Stimulated activated naive CD4-positive, alpha-beta T cell (primary cell): ENCODE results near the gene TENT5C.

Experiments
- DNase-seq, 6 experiments: peaks; one replicate each; lab custom pipeline; 2025; lab: John Stamatoyannopoulos, UW

Gene TENT5C

DNA sequence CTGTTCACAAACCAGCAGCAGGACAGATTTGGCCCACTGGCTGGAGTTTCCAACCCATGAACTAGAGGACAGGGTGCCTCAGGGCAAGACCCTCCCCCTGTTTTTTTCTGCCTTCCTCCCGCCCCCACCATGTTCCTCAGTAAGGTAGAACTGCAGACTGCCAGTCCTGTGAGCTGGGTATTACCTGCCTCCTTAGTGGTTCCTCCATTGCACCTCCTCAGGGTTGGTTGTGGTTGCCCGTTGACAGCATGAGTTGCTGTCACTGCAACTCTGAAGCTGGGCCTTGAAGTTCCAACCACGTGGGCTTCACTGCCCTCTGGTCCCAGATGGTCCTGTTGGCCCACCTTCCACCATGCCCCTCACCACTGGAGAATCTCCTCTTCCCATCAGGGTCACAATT is 28.8 kb downstream of the TENT5C start:
- DNase-seq = no peak

DNA sequence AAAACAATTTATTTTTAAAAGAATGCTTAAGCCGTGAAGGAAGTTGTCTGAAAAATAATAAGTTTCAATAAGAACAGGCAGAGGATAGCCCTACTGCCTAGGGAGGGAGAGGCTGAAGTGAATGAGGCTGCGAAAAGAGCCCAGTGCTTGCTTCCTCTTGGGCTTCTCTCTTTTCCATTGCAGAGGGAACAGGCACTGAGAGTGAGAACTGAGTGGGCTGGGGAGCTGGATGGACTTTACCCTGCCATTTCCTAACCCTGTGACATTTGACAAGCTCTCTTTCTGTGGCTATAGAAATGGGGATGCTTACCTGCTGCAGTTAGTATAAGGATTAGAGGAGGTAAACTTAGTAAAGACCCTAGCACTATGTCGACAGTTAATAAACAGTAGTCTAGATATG is 30.0 kb downstream of the TENT5C start:
- DNase-seq = no peak

DNA sequence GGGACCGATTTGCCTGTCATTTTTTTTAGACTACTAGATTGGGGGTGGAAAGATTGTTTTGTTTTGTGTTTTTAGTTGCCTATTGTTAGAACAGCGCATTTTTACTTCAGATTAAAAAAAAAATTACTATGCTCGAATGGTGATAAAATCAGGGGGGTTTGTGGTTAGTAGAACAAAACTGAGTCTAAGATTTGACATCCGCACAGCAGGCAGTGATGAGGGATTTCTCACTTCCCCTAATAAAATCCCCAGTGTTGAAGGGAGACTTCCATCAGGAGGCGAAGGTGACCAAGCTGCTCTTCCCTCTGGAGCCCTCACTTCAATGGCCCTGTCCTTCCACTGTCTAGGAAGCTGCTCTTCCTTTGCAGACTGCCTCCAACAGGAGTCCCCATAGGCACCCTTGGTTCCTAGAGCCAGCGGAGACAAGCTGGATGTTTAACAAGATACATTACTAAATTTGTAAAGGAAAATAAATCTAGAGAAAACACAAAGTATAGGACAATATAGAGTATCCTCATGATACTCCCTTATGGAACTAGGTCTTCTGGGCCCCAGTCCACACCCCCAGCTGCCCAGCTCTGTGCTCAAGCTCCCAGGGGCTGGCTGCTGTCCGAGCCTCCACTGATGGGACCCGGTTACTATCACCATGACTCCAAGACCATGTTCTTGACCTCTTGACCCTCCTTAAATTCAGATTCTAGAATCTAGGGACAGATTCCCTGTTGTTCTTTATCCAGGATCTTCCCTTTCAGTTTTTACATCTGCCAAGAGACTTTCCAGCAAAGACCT is 31.0 kb downstream of the TENT5C start:
- DNase-seq = no peak

DNA sequence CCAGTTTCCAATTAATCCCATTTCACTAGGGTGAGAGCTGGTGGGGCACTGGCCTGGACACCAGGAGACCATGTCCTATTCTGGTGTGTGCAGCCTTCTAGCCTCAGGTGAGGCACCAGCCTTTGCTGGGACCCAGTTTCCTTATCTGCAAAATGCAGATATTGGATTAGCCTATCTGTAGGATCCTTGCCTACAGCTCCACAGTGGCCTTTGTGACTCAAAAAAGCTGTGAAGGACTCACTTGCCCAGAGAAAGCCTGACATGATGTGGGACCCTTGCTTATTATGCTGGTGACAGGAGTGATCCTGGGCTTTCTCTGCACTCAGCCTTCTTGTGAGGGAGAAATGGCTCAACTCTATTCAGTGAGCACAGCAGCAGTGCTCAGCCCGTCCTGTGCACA is 32.3 kb downstream of the TENT5C start:
- no peak for DNase-seq

DNA sequence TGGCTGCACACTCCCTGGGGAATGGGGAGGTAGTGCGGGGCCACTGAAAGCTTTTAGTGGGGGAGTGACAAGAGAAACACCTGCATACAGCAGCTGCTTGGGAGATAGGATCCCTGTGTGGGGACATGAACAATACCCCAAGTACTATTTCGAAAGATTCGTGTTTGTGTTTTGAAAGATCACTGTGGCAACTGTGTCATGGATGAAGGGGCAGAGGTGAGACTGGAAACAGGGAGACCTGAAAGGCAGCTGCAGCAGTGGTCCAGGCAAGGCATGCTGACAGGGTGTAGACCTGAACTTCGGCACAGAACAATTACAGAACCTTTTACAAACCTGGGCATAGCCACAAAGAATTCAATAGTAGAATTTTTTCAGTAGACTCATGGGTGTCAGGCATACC is 32.9 kb downstream of the TENT5C start:
- no peak for DNase-seq

DNA sequence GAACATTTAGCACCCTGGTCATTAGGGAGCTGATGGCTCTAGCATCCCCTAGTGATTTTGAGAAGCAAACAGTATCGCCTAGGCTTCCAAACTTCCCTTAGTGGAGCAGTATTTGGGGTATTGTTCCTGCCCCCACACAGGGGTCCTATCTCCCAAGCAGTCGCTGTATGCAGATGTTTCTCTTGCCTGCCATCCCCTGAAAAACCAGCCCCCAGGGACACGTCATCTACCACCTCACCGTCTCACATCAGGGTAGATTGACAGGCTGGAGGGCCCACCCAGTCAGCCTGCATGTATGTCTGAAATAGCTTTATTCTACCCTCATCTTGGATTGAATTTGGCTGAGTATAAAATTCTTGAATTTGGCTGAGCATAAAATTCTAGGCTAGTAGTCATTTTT is 33.9 kb downstream of the TENT5C start:
- no peak for DNase-seq

DNA sequence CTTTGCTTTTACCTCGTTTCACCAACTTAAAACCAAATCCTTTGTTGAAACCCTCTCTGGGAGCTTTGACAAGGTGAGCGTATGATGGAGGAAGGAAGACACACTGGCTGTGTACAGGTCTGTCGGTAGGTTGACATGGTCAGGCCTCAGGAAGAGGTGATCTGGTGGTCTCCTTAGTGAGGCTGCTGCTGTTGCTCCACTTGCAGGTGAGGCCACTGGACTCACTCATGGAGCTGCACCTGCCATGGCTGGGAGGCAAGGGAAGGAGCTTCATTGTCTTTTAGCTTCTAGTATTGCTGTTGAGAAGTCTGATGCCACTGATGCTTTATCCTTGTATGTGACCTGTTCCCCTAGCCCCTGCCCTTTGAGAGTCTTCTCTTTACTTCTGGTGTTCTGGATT is 35.7 kb downstream of the TENT5C start:
- DNase-seq = no peak

DNA sequence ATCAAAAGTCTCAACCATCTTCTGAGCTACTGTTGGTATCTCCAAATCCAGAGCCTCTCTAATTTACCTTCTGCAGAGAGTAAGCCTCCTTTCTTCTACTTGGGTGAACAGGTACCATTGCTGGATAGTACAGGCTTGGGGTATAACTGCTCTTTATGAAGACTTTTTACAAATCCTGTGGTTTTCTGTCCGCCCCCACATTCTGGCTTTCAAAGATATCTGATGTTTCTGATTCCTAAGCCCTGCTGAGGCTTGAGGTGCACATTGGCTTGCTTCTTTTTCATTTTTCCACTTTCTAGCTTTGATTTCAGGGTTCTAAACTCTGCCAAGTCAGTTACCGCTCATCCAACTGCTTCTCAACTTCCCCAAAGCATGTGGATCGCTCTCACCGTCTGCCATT is 37.1 kb downstream of the TENT5C start:
- no peak for DNase-seq

DNA sequence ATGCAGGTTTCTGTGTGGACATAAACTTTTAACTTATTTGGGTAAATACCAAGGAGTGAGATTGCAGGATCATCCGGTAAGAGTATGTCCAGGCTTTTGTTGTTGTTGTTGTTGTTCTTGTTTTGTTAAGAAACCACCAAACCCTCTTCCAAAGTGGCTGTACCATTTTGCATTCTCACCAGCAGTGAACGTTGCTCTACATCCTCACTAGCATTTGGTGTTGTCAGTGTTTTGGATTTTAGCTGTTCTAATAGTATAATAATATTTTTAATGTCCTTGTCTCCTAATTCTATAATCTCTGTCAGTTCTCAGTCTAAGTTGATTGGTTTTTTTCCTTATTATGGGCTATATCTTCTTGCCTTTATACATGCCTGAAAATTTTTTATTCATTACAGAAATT is 37.8 kb downstream of the TENT5C start:
- no peak for DNase-seq

DNA sequence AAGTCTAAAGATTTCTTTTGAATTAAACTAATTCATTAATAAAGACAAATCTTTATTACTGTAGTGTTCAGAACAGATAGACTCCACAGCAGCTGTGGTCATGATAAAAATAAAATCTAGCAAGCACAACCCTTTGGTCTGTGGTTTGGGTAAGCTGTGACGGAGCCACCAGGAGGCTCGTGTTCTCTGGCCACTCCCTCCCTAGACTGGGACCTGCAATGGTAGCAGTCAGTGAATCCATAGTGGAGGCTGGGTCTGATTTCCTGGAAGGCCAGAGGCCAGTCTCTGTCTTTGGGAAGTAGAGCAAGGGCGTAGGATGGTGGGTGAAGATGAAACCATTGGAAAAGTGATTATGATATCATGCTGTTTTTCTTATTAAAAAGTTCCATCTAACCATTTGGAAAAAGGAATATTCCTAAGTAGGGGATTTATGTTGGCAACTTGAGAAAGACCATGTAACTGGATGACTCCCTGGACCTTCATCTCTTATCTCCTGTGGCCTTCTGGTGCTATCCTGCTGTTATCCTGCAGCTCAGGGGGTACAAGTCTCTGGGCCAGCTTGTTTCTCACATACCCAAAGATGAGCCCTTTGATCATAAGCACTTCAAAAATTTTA is 39.0 kb downstream of the TENT5C start:
- no peak for DNase-seq

DNA sequence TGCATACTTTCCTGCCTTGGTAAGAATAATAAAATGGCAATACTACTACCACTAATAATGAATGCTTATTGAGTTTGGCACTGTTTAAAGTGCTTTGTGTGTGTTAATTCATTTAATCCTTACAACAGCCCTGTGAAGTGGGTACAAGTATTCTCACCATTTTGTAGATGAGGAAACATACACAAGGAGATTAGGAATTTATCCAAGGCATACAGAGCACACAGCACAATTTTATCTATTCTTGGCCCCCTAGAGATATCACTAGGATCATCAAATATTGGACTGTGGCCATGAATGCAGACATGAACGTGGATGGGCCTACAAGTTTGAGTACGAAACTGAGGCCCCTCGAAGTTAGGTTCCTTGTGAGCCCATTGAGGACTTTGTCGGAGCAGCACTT is 39.5 kb downstream of the TENT5C start:
- no peak for DNase-seq

DNA sequence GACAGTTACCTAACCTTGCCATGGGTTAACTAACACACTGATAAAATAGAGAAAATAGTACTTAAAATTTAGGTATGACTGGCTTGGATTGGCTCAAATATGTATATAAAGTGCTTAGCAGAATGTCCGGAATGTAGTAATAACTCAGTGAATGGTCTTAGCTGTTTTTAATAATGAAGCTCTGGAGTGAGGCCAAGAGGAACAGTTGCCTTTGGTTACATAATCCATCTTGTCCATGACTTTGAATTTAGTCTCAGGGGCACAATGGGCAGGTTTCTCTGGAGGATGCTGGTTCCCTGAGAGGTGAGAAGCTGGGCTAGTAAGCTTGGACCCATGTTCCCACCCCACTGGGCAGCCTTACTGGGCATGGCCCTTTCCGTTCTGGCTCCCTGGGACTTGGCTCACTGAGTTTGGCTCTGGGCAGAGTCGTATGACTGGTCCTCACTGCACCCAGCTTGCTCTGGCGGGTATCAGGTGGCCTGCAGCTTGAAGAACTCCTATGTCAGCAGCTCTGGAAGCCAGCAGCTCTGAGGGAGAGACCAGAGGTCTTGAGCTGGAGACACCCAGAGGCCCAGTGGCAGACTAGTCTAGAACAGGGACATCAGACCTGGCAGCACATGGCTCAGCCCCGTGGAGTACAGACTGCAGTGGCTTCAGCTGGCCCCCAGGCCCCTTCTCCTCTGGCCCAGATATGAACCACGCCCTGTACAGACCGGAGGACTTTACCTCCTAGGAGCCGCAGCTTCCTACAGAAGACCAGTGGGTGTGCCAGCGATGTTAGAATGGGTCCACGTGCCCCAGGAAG is 40.4 kb downstream of the TENT5C start:
- no peak for DNase-seq

DNA sequence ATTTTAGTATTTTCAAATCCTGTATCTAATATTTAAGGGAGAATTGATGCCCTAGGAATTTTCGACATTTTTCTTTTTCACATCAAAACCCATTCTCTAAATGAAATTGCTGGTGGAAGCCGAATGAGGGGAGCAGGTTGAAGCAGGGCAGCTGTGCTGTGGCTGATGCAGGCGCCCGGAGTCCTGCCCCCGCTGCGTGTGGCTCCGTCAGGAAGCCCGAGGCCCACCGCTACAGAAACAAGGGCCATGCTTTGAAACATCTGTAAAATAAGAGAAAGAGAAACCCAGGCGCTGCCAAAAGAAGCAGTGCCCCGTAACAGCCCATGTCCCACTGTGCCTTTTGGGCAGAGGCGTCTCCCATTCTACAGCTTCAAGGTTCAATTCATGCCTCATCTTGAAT is 41.1 kb downstream of the TENT5C start:
- DNase-seq = no peak

DNA sequence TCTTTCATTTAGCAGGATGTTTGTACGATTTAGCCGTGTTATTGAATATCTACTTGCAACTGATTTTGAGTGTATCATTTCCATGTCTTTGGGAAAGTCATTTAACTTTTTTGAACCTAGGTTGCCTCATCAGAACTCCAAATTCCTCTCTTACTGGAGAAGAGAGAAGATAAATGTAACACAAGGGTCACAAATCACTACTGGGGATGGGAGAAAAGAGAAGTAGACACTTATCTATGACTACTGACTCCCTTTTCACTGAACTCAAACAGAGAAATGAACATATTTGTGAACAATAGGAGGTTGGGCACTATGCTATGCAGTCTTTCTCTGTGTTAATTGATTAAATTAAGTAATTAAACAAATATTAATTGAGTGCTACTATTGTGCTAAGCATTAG is 42.2 kb downstream of the TENT5C start:
- no peak for DNase-seq

DNA sequence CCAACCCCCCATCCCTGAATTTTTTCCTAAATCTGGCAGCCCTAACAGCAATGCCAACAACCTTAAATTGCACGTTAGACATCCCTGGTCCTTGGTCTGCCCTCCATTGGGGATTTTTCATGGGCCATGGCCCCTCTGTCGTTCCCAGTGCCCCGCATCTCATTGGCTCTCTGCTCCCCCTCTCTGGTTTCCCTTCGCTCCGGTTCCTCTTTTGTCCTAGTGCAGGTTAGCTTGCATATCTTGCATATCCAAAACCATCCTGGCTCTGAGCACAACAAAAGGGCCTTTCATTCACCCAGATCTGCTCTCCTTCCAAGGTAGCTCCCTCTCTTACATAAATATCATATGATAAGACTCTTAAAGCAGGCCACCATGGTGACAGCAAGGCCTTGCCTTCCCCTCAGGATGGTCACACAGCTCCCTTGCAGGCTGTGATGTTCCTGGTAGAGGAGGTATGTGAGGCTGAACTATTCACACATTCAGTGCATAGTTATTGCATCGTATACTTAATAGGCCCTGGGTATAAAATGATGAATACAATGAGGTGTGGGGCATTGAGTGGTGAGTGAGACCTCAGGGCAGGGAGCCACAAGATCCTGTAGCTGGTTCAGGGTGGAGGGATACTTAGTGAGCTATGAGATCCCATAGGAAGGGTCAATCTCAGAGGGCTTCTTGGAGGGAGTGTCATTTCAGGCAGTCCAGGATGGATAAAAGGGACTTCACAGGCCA is 45.2 kb downstream of the TENT5C start:
- no peak for DNase-seq

DNA sequence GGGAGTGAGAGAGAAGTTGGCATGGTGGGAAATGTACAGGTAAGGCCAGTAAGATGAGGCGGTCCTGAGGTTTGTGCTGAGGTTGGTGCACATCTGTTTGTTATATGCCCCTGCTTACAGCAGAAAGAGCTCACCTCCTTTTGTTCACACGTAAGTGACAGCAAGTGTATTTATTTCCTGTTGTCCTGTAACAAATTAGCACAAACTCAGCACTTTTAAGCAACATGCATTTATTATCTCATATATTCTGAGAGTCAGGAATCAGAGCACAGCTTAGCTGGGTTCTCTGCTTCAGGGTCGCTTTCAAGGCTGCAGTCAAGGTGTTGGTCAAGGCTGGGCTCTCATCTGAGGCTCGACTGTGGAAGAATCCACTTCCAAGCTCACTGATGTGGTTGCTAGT is 45.8 kb downstream of the TENT5C start:
- DNase-seq = no peak

DNA sequence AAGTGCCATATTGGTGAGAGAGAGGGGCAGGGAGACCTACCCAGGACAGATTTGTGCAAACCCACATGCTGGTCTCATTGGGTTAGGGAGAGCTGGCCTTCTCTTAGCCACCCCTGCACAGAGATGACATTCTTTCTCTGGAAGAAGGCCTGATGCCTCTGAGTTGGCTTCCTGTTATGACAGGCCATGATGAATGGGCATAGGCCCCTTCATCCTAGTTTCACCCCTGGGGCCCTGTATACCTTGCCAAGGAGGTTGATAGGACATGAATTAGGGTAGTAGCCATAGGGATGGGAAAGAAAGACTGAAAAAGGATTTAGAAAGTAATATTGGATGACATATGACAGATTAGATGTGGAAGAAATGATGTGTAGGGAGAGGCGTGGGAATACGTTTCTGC is 46.6 kb downstream of the TENT5C start:
- DNase-seq = no peak

DNA sequence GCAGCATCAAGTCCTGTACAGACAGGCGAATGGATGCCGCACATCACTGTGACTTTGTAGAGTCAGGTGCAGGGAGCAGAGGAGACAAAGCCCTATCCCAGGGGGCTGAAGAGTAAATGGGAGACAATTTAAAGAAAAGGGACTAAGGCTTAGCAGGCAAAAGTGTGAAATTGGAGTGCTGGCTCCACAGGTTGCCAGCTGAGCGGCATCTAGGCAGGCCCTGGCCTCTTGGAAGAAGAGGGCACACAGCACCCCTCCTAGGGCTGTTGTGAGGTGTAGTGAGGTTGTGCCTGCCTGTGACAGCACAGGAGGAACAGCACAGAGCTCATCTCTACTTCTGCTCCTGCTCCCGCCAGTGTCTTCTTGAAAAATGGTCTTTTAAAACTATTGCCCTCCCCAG is 47.3 kb downstream of the TENT5C start:
- DNase-seq = no peak

DNA sequence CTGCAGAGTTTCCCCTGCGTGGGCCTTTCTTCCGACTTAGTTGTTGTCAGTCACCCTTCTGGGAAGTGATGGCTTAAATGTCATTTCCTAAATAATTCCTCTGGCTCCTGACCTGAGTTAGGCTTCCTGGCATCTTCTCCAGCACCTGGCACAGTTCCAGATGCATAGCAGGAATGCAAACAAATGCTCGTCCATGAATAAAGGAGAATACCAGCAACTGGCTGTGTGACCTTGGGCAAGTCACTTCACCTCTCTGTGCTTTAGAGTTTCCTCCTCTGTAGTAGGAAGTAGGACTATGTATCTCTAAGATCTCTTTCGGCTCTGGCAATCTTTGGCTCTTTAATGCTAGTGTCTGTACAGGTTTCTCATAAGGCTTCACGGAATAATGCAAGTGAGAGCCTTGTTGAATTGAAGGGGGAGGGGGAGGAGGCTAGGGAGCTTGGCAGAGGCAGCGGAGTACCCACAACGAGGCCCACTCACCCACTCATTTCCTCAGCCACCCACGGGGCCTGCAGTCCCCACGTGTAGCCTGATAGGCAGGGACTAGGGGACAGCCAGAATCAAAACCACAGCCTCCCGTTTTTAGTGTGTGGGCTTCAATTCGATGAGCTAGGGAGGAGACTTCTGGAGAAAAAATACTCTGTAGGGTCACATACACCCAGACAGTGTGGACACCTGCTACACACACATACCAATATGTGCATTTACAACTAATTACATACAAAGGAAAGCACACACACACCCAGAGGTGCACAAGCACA is 48.1 kb downstream of the TENT5C start:
- DNase-seq = no peak

DNA sequence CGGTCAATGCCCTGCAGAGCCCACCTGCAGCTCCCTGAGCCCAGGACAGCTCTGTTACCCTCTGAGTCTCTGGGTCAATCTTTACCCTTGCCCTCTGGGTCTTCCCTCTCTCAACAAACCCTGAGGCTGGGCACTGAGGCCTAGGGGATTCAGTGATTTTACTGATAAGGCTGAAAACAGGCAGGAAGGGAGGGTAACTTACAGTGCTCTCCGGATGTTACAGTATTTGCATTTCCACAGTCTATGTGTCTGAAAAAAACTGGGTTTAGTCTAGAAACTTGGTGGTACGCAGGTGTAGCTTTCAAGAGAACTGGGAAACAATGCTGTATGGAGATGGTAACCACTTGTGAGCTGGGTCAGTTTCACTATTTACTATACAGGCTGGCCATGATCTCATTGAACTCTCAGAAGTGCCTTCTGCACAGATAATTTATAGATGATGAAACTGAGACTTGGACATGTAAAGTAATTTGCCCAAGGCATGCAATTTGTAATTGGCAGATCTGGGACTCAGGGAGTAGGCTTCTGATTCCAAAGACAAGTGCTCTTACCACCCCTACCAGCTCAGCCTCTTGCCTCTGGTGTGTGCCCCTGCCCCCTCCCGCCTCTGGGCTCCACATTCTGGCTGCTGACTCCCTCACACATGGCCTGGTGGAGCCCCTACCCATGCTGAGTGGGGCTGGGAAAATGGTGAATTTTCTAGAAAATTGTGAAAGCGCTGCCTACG is 48.8 kb downstream of the TENT5C start:
- DNase-seq = peak in 2 of 6 experiments; percentile 31 to 42

DNA sequence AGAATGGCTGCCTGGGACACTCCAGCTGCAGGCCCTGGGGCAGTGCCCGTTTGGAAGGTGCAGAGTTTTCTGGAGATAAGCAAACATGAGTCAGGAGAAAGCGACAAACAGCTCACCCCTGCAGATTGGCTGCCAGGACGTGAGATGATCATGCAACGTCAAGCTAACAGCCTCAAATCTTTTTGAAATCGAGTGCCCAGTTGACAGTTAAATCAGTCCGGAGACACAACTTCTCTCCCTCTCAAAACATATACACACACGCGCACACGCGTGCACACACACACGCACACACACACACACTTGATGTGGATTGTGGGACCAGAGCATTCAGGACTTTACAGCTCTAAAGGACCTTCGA is 49.4 kb downstream of the TENT5C start:
- no peak for DNase-seq
